NK-92 (cell line): Measurements from ENCODE around the gene MYBPC1.

Source experiments
- DNase-seq: peaks from one replicate; lab custom pipeline; 2025; ENCODE audit not compliant: unreplicated experiment; lab: John Stamatoyannopoulos, UW

MYBPC1 gene

GRCh38 chr12:101598483-101598882, 3.7 kb downstream of the MYBPC1 start:
- DNase-seq, result no peak

DNA sequence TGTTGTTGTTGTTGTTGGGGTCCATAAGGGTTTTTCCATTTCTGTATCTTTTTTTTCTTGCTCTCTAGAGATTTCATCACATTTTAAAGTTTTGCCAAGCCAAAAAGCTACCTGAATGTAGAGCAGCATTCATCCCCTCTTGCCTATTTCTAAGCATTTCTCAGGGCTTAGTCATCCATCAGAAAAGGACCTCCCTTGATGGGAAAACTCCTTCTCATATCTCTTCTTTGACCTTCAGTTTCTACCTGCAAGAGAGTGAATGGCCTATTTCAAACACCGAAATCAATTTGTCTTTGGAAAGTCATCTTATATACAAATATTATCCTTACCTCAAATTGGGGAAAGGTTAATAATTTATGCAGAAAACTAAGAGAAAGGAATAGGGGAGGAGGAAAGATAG, 4.5 kb downstream of the MYBPC1 start:
- DNase-seq, result no peak

- no peak for DNase-seq
Measured at GRCh38 chr12:101599771-101600484, 5.2 kb downstream of the MYBPC1 start.

DNA sequence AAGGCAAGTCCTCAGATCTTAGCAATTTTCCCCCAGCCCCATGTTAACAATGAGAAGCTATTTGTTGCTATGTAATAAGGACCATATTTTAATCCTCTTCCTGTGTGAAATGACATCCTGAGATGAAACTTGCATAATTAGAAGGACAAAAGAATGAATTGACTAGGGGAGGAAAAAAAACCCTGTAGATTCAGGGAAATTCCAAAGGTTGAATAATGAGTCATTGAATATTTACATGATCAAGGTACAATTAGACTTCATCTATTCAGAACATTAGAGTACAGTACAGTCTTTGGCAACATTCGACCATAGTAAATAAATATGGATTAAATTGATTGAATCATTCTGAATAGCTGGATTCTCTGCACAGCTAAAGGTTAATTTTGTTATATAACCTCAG, 9.4 kb downstream of the MYBPC1 start:
- no peak for DNase-seq

DNA sequence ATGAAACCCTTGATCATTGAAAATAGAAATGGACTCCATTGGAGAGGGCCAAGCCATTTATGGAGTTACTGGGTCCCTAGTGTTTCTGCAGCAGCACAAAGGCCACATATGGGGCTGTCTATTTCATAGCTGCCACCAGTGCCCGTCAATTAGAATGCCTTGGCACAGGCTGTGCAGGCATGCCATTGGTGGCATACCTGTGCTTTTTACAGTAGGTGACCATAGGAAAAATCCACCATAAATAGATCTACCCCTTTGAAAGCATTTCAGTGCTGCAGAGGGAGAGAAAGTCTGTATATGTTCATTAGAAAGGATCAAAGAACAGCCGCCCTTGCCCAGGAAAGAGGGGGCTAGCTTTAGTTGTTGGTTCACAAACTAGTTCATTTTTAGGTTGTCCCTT, 13.1 kb downstream of the MYBPC1 start:
- no peak for DNase-seq

DNA sequence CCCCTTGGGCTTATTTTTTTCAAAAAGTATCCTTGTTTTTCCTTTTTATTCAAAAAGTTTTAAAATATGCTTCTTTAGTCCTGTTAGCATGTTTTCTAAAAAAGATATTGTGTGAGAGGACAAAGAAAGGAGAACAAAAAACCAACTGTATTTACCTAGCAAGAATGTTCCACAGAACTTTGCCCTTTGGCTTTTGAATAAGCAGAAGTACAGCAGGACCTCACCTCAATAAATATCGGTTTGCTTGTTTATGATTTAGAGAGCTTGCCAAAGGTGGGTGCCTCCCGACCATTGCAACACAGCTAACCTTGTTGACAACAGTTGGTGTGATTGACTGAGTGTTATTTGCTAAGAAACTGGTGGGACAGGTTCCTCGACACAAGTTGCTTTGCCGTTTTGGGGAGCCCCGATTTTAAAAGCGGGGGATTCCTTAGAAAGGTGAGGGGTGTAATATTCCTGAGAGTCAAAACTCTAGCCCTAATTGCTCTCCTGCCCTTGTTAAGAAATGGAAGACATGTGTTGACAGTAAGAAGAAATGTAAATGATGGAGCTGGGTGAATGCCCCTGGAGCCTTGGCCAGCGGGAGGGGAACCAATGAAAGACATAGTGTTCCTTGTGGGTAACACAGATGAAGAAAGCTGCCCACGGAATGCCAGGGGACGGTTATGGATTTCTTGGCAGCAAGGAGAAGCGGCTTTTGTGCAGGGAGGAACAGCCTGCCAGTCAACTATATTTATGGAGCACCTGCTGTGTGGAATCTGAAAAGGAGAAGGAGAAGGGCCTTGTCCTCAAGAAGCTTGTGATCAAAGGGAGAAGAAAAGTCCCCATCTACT, 13.7 kb downstream of the MYBPC1 start:
- DNase-seq, result no peak

DNA sequence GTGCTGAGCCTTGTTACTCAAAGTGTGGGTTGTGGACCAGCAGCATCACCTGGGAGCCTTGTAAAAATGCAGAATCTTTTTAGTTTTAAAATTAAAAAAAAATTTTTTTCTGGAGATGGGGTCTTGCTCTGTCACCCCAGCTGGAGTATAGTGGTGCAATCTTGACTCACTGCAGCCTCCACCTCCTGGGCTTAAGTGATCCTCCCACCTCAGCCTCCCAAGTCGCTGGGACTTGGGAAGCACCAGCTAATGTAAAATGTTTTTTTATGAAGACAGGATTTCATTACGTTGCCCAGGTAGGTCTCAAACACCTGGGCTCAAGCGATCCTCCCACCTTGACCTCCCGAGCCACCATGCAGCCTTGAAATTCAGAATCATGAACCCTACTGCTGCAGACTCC, 14.4 kb downstream of the MYBPC1 start:
- no peak for DNase-seq

- no peak for DNase-seq
Measured at GRCh38 chr12:101612160-101612916, 17.6 kb downstream of the MYBPC1 start.

- DNase-seq, result no peak
Measured at GRCh38 chr12:101616027-101616494, 21.3 kb downstream of the MYBPC1 start.

DNA sequence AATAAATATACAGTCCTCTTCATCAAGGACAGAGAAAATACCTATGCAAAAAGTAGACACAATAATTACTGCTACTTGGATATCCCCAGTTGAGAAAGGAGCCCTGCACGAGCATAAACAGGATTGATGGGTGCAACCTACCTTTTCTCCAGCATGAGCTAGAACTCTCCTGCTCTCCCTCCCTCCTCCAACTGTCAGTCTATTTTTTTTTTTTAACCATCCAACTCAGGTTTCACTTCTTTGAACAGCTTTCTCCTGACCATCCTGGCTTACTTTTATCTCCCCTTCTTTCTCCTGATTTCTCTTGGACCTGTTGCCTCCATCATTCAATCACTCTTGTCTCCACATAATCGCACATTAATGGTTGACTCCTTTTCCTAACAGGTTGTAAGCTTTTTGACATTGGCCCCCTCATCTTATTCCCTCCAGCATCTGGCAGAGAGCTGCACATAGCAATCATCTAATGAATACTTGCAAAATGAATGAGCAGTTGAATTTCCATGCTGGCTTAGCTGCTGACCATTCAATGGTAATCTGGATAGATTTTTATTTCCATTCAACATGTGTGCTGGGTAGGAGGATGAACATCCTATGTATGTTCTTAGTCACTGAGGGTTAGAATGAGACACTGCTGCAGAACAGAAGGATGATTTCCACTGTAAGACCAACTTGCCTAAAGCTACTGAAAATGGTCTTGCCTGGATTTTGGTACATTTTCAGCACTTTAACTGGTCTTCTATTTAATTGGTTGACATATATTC, 24.4 kb downstream of the MYBPC1 start:
- DNase-seq, result no peak

DNA sequence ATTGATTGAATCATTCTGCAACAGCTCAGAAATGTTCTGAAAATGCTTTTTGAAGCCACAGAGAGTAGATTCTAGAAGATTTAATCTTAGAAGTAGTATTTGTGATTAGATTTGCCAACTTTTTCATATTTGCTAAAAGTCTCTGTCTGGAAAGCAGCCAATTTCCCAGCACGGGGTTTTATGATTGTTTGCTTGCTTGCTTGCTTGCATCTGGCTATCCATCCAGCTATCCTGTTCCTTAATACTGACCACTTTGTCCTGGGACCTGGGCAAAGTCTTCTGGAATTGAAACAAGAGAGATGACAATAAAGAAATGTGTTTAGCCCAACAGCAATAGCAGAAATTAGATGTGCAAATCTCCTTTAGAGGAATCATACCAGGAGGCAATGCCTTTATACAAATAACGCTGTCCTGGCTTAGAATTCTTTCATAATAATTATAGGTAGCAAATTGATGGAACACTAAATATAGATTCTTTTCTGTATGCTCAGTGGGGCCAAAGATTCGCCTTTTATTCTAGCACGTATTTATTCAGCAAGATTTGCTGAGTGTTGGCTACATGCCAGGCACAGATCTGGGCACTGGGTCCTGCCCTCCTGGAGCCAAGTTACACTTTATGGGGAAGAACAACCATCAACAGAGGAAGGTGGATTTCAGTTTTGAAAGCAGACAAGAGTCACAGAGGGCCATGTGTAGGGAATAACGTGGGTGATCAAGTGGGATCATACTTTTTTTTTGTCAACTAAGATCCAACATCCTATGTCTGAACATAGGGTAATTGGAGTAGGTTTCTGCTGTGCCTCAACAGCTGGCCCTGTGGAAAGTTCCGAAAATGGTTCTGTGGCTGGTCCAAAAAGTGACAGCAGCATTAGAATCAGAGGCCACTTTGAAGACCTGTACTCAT, 25.3 kb downstream of the MYBPC1 start:
- no peak for DNase-seq

DNA sequence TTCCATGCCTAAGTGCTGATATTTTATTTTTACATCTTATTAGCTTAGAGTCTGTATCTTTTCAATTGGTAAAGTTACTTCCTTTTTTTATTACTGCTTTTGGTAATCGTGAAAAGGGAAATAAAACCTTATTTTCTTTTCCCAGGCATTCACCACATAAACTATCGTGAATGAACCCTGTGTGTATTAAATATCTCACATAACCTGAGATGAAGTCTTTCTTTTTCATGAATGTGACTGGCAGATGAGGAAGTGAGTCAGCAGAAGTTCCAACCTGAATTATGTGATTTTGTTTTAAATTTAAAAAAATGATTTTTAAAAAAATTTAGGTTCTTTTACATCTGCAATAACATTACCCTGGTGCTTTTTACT, 26.0 kb downstream of the MYBPC1 start:
- DNase-seq, result no peak

DNA sequence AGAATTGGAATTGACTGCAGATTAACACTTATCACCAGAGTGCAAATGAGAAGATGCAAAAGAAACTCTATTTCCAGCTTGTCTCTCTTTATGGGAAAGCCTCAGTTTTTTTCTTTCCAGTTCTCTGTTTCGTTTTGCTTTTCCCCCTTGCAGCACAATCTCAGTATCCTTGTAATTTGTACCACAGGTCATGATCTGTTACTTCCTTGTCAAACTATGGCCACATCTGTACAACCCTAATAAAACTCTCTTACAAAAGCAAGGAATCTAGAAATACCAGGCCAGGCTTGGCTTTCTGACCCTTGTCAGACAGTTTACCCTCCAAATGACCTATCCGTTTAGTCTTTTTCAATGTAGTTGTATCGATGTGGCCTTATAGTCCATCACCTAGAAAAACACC, 33.9 kb downstream of the MYBPC1 start:
- no peak for DNase-seq

GRCh38 chr12:101634724-101635123, 40.0 kb downstream of the MYBPC1 start:
- DNase-seq, result no peak

- no peak for DNase-seq
Measured at GRCh38 chr12:101637936-101638335, 43.2 kb downstream of the MYBPC1 start.

- no peak for DNase-seq
Measured at GRCh38 chr12:101642115-101643067, 47.6 kb downstream of the MYBPC1 start.

- no peak for DNase-seq
Measured at GRCh38 chr12:101647711-101648110, 52.9 kb downstream of the MYBPC1 start.

DNA sequence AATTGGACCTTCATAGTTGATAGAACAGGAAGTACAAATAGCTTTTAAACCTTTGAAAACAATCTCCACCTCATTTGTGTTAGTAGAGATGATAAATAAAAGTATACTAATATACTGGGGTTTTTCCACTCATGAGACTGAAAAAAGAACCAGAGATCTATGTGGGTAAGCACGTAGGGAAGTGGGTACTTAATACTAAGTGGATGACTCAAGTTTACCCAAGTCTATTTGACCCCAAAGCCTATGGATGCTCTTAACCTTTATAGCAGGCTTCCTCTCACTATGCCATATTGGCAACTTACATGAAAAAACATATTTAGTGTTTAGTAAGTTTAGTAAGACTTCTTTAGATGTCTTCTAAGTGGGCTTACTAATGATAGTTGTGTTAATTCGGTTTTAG, 53.4 kb downstream of the MYBPC1 start:
- DNase-seq, result no peak
